ENCODE results near the gene BPIFB6. TPM values are rescaled to one million over a fixed set of nuclear protein-coding genes. Genes with fewer than 3 reads are reported as not detected.

BPIFB6 gene
- total and polyA plus RNA-seq, 4 donors = not detected

DNA sequence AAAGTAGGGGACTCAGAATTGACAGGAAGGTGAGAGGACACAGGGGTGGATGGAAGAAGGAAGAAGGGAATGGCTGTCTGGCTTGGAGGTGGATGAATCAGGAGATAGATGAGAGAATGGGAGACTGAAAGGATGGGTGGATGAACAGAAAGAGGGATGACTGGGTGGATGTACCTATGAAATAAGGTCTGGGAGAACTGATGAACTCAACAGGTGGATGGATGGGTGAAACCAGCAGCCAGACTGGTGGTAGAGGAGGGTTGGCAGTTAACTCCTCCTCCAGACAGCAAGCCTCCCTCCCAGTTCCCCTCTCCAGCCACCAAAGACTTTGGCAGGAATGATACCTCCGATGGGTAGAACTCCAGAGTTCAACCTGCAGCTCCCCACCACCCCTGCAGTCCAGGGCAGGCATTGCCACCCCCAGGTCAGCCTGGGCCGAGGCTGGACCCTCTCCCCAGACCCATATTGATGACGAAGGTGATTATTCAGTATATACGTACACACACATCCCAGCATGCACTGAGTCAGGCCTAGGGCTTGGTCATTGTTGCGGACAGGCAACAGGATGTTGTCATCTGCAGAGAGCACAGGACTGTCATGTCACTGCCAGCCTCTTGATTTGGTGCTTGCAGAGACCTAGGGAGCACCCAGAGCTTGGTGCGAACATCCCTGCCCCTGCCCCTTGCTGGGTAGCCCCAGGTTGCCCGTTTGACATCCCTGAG lies 29.2 kb upstream of the BPIFB6 start:
- Histone ChIP-seq H3K27ac (ENCODE audit: low read depth in 1 of 2, low read length in 2 of 2) (no peak overlapping the region), H3K36me3 (ENCODE audit: control insufficient read depth in 4 of 4, insufficient read depth in 3 of 4, low read depth in 1 of 4, low read length in 3 of 4) (no peaks in the 10 kb centered on the region), H3K4me1 (ENCODE audit: control insufficient read depth in 4 of 4, insufficient read depth in 4 of 4, low read length in 3 of 4) (no peaks in the 10 kb centered on the region), H3K9me3 (ENCODE audit: control insufficient read depth in 4 of 4, low read length in 3 of 4) (peaks cover 0 to 2% (median 0%) of the 10 kb centered on the region in 4 donors), H3K9ac (ENCODE audit: low read depth in 1 of 2, low read length in 2 of 2) (no peak overlapping the region), H3K27me3 (ENCODE audit: control insufficient read depth in 4 of 4, insufficient read depth in 4 of 4, low read length in 3 of 4) (no peaks in the 10 kb centered on the region), H3K4me3 (ENCODE audit: low read depth in 1 of 3, low read length in 3 of 3) (no peak overlapping the region)
- WGBS = 82% methylated on average over 7 of the region's 7 CpGs
- no peak for DNase-seq (ENCODE audit: low spot score)
- no peak for TF ChIP-seq YY1 (IDR thresholded peaks at IDR 0.05)
- TF ChIP-seq, protein P1, sequence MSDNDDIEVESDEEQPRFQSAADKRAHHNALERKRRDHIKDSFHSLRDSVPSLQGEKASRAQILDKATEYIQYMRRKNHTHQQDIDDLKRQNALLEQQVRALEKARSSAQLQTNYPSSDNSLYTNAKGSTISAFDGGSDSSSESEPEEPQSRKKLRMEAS (IDR thresholded peaks at IDR 0.05) = no peak
- TF ChIP-seq, protein P2, sequence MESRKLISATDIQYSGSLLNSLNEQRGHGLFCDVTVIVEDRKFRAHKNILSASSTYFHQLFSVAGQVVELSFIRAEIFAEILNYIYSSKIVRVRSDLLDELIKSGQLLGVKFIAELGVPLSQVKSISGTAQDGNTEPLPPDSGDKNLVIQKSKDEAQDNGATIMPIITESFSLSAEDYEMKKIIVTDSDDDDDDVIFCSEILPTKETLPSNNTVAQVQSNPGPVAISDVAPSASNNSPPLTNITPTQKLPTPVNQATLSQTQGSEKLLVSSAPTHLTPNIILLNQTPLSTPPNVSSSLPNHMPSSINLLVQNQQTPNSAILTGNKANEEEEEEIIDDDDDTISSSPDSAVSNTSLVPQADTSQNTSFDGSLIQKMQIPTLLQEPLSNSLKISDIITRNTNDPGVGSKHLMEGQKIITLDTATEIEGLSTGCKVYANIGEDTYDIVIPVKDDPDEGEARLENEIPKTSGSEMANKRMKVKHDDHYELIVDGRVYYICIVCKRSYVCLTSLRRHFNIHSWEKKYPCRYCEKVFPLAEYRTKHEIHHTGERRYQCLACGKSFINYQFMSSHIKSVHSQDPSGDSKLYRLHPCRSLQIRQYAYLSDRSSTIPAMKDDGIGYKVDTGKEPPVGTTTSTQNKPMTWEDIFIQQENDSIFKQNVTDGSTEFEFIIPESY (IDR thresholded peaks at IDR 0.05) = no peak
- TF ChIP-seq, protein P3, sequence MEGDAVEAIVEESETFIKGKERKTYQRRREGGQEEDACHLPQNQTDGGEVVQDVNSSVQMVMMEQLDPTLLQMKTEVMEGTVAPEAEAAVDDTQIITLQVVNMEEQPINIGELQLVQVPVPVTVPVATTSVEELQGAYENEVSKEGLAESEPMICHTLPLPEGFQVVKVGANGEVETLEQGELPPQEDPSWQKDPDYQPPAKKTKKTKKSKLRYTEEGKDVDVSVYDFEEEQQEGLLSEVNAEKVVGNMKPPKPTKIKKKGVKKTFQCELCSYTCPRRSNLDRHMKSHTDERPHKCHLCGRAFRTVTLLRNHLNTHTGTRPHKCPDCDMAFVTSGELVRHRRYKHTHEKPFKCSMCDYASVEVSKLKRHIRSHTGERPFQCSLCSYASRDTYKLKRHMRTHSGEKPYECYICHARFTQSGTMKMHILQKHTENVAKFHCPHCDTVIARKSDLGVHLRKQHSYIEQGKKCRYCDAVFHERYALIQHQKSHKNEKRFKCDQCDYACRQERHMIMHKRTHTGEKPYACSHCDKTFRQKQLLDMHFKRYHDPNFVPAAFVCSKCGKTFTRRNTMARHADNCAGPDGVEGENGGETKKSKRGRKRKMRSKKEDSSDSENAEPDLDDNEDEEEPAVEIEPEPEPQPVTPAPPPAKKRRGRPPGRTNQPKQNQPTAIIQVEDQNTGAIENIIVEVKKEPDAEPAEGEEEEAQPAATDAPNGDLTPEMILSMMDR (IDR thresholded peaks at IDR 0.05; ENCODE audit: low read depth, low read length, missing input control) = no peak
- TF ChIP-seq SP1 (IDR thresholded peaks at IDR 0.05) = no peak
- TF ChIP-seq HNF4A (conservative IDR thresholded peaks at IDR 0.05) = no peak
- TF ChIP-seq, protein P4, sequence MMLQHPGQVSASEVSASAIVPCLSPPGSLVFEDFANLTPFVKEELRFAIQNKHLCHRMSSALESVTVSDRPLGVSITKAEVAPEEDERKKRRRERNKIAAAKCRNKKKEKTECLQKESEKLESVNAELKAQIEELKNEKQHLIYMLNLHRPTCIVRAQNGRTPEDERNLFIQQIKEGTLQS (IDR thresholded peaks at IDR 0.05) = no peak
- no peak for TF ChIP-seq EGR1 (IDR thresholded peaks at IDR 0.05; ENCODE audit: low read depth in 2 of 2)
- no peak for TF ChIP-seq RXRA (IDR thresholded peaks at IDR 0.05)
- TF ChIP-seq NR2F2 (IDR thresholded peaks at IDR 0.05) = no peak
- TF ChIP-seq FOXA2 (IDR thresholded peaks at IDR 0.05) = no peak
- TF ChIP-seq RAD21 (IDR thresholded peaks at IDR 0.05) = no peak
- no peak for TF ChIP-seq TAF1 (conservative IDR thresholded peaks at IDR 0.05)
- TF ChIP-seq, protein P5, sequence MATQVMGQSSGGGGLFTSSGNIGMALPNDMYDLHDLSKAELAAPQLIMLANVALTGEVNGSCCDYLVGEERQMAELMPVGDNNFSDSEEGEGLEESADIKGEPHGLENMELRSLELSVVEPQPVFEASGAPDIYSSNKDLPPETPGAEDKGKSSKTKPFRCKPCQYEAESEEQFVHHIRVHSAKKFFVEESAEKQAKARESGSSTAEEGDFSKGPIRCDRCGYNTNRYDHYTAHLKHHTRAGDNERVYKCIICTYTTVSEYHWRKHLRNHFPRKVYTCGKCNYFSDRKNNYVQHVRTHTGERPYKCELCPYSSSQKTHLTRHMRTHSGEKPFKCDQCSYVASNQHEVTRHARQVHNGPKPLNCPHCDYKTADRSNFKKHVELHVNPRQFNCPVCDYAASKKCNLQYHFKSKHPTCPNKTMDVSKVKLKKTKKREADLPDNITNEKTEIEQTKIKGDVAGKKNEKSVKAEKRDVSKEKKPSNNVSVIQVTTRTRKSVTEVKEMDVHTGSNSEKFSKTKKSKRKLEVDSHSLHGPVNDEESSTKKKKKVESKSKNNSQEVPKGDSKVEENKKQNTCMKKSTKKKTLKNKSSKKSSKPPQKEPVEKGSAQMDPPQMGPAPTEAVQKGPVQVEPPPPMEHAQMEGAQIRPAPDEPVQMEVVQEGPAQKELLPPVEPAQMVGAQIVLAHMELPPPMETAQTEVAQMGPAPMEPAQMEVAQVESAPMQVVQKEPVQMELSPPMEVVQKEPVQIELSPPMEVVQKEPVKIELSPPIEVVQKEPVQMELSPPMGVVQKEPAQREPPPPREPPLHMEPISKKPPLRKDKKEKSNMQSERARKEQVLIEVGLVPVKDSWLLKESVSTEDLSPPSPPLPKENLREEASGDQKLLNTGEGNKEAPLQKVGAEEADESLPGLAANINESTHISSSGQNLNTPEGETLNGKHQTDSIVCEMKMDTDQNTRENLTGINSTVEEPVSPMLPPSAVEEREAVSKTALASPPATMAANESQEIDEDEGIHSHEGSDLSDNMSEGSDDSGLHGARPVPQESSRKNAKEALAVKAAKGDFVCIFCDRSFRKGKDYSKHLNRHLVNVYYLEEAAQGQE (IDR thresholded peaks at IDR 0.05) = no peak
